ENCODE measurements around the gene SEC24A.
A peak's percentile ranks its signal among the peaks of the same experiment; 100 is the strongest.
"Not testable (repeated sequence)": the region's sequence is repeated elsewhere in the genome, so short reads cannot be mapped to it uniquely, and the experiment has no call there.

The SEC24A gene

DNA sequence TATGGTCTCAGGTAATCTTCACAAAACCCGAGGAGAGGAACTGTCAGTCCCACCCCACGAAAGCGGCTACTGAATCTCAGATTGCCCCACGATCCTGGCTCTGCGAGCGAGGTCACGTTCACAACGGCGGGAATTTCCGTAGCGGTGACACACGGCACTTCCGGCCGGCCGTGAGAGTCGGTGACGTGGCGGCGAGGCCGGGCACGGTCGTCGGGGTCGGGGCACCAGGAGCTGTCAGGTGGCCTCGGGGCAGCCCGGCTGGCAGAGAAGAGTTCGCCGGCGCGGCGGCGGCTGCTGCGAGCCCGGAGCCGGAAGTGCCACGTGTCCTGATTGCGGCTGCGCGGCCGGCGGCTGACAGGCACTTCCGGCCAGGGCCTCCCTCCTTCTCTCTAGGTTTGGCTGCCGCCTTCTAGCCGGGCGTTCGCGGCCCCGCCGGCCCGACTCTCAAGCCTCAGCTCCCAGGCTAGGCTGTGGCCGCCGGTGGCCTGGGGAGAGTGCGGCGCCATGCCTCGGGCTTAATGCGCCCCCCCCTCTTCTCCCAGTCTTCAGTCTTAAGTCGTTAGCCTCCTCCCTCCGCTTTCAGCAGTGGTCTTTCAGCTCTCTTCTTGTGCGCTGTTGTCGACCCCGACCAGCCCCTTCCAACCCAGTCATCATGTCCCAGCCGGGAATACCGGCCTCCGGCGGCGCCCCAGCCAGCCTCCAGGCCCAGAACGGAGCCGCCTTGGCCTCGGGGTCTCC, at the start of gene SEC24A:
TSS of gene SEC24A (plus strand) at position 361 of the 738 bp plus-strand sequence. CDS start at position 653, 292 bp downstream.
- peak within 1 kb of the TSS; percentile 99 for H3K4me3 Mint-ChIP-seq
- peak within 1 kb of the TSS; percentile 100 for H3K27ac Mint-ChIP-seq
- intact Hi-C loops (cut with micrococcal nuclease), result loop anchor here (1.0 kb wide), 2 partner anchors 16 to 90 kb away; partner anchors contain the start of genes CAMLG and SAR1B

DNA sequence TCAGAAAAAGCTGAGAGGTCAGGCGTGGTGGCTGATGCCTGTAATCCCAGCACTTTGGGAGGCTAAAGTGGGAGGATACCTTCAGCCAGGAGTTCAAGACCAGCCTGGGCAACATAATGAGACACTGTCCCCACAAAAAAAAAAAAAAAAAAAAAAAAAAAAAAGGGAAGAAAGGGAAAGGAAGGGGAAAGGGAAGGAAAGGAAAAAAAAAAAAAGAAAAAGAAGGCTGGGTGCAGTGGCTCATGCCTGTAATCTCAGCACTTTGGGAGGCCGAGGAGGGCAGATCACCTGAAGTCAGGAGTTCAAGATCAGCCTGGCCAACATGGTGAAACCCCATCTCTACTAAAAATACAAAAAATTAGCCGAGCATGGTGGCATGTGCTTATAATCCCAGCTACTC, 48.8 kb upstream of the SEC24A start:
- H3K27ac Mint-ChIP-seq; H3K4me3 Mint-ChIP-seq; H3K9me3 Mint-ChIP-seq; H3K4me1 Mint-ChIP-seq (ENCODE audit: low read depth); intact Hi-C loops (cut with micrococcal nuclease); H3K27me3 Mint-ChIP-seq: not testable (repeated sequence)
- H3K36me3 Mint-ChIP-seq (ENCODE audit: low read depth), result peaks cover 36% of the 10 kb centered on the region

More for the DNA sequence above, at the start of gene SEC24A:
- H3K9me3 Mint-ChIP-seq, result no peaks in the 10 kb centered on the region
- no peaks in the 10 kb centered on the region for H3K27me3 Mint-ChIP-seq
- H3K4me1 Mint-ChIP-seq (ENCODE audit: low read depth), result peaks cover 7% of the 10 kb centered on the region
- peaks cover 29% of the 10 kb centered on the region for H3K36me3 Mint-ChIP-seq (ENCODE audit: low read depth)

DNA sequence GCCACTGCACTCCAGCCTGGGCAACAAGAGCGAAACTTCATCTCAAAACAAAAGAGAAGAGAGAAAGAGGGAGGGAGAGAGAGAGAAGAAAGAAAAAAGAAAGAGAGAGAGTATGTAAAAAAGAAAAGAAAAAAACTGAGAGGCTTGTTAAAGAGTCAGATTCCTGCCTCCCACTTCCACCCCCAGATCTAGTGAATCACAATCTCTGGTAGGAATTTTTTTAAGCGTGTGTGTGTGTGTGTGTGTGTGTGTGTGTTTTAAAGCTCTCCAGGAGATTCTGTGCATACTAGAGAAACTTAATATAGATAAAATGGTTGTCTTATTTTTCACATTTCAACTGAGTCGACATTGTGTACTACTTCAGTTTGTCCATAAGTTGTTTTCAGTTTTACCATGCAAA, 48.0 kb upstream of the SEC24A start:
- no peaks in the 10 kb centered on the region for H3K4me1 Mint-ChIP-seq (ENCODE audit: low read depth)
- H3K27me3 Mint-ChIP-seq, result no peaks in the 10 kb centered on the region
- intact Hi-C loops (cut with micrococcal nuclease), result no loop called here
- H3K4me3 Mint-ChIP-seq, result no peak overlapping the region
- H3K27ac Mint-ChIP-seq, result peak overlapping the region; percentile 30
- peaks cover 41% of the 10 kb centered on the region for H3K36me3 Mint-ChIP-seq (ENCODE audit: low read depth)
- H3K9me3 Mint-ChIP-seq, result no peaks in the 10 kb centered on the region

DNA sequence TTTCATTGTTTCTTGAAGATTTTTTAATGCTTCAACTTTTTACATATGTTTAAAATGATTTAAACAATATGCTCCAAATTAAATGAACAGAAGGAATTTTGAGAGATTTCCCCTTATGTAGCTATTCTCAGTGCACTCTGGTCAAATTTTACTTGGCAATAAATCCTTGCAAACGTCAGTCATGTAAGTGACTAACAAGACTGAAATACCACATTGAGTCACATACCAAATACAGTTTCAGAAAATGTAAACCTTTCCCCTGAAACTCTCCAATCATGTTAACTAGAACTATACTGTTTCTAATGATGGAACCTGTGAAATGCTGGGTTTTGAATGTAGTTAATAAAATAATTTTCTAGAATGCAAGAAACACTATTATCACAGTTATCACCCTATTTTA, 45.5 kb upstream of the SEC24A start:
- peaks cover 63% of the 10 kb centered on the region for H3K36me3 Mint-ChIP-seq (ENCODE audit: low read depth)
- no peaks in the 10 kb centered on the region for H3K27me3 Mint-ChIP-seq
- H3K4me1 Mint-ChIP-seq (ENCODE audit: low read depth), result no peaks in the 10 kb centered on the region
- intact Hi-C loops (cut with micrococcal nuclease), result no loop called here
- no peaks in the 10 kb centered on the region for H3K9me3 Mint-ChIP-seq
- H3K27ac Mint-ChIP-seq, result no peak overlapping the region
- H3K4me3 Mint-ChIP-seq, result no peak overlapping the region

DNA sequence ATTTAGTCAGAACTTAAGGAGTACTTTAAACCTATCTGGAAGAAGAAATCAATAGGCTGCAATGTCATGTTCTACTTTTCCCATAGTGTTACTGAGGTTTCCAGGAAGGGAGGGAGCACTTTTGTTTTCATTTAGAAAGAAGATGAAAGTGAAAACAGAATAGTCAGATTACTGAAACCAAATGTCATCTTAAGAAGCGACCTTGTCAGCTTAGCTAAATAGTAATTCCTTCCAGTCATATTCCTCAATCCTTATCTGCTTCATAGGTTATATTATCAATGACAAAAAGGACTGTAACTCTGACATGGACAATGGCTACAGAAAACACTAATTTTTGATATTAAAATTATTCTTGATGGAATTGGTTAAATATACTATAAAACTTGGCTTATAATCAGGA, 43.7 kb upstream of the SEC24A start:
- Mint-ChIP-seq H3K27me3 (no peaks in the 10 kb centered on the region), H3K9me3 (no peaks in the 10 kb centered on the region), H3K36me3 (ENCODE audit: low read depth) (peaks cover 79% of the 10 kb centered on the region), H3K4me1 (ENCODE audit: low read depth) (no peaks in the 10 kb centered on the region), H3K27ac (no peak overlapping the region), H3K4me3 (no peak overlapping the region)
- intact Hi-C loops (cut with micrococcal nuclease), result no loop called here

DNA sequence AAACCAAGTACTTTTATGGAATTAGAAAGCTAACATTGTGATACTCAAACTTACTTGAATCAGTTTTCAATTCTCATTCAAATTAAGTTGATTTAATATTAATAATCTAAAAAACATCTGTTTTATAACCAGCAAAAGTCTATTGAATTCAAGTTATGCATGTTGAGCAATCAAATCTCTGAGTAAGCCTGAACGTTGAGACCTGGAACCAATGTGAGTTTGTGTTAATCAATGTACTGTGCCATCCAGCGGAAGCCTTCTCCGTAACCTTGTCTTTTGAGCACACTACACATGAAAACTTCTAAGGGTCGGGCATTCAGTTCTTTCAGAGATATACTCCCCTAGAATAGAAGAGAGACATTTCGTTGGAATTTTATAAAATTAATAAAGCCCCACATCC, 41.9 kb upstream of the SEC24A start:
- intact Hi-C loops (cut with micrococcal nuclease), result no loop called here
- no peaks in the 10 kb centered on the region for H3K27me3 Mint-ChIP-seq
- no peaks in the 10 kb centered on the region for H3K9me3 Mint-ChIP-seq
- H3K4me1 Mint-ChIP-seq (ENCODE audit: low read depth), result no peaks in the 10 kb centered on the region
- no peak overlapping the region for H3K27ac Mint-ChIP-seq
- H3K4me3 Mint-ChIP-seq, result no peak overlapping the region
- peaks cover 88% of the 10 kb centered on the region for H3K36me3 Mint-ChIP-seq (ENCODE audit: low read depth)

DNA sequence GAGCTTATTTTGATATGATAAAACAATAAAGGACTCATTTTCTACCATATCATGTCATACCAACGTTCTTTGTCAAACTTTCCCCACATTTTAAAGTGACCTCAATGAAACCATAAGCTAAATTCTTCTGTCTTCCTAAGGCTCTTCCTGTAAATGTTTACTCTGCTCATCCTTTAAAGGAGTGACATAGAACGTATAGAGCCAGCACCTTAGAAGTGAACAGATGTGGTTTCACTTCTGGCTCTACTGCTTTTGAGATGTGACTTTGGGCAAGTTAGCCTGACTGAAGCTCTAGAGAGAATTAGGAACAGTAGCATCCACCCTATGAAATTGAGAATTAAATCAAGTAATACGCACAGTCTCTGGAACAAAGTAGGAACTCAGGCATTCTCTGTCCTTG, 40.0 kb upstream of the SEC24A start:
- Mint-ChIP-seq H3K27ac (no peak overlapping the region), H3K4me3 (no peak overlapping the region), H3K9me3 (no peaks in the 10 kb centered on the region), H3K36me3 (ENCODE audit: low read depth) (peaks cover 91% of the 10 kb centered on the region), H3K4me1 (ENCODE audit: low read depth) (no peaks in the 10 kb centered on the region), H3K27me3 (no peaks in the 10 kb centered on the region)
- intact Hi-C loops (cut with micrococcal nuclease), result no loop called here

DNA sequence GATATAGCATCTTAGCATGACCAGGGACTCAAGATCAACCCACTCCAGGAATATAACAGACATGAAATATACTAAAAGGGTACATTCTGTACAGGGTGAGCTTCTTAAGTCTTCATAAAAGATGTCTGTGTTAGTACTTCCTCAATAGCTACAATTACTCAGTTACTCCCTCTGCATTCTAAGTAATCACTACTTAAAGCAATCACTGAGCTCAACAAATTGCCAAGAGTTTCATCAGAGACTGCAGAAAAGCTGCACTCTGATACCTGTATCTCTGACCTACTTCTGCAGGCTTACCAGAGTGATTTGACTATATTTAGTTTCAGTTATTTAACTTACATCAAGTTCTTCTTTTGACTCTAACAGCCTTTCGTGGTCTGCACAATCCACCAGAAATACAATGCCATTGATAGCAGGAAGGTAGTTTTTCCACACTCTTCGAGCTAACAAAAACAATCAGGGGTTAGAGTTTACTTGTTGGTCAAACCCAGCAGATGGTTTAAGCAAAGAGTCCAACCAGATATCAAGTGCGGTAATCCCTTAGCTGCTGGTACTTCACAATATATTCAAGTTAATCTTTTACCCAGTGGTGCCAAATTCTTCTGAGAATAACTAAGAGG, 39.2 kb upstream of the SEC24A start:
- H3K4me3 Mint-ChIP-seq, result no peak overlapping the region
- H3K27ac Mint-ChIP-seq, result no peak overlapping the region
- H3K4me1 Mint-ChIP-seq (ENCODE audit: low read depth), result no peaks in the 10 kb centered on the region
- intact Hi-C loops (cut with micrococcal nuclease), result no loop called here
- no peaks in the 10 kb centered on the region for H3K9me3 Mint-ChIP-seq
- H3K36me3 Mint-ChIP-seq (ENCODE audit: low read depth), result peaks cover 91% of the 10 kb centered on the region
- no peaks in the 10 kb centered on the region for H3K27me3 Mint-ChIP-seq

DNA sequence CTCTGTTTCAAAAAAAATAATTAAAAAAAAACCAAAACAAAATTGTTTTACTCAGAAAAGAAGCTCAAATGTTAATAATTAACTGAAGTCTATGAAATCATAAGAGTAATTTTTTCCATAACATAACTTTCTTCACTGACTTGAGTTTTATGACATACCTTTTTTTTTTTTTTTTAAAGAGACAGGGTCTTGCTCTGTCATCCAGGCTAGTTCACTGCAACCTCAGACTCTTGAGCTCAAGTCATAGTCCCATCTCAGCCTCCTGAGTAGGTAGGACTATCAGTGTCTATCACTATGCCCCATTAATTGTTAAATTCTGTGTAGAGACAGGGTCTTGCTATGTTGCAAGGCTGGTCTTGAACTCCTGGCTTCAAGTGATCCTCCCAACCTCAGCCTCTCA, 37.9 kb upstream of the SEC24A start:
- H3K27me3 Mint-ChIP-seq, result no peaks in the 10 kb centered on the region
- H3K4me3 Mint-ChIP-seq, result no peak overlapping the region
- intact Hi-C loops (cut with micrococcal nuclease), result no loop called here
- H3K27ac Mint-ChIP-seq, result no peak overlapping the region
- no peaks in the 10 kb centered on the region for H3K4me1 Mint-ChIP-seq (ENCODE audit: low read depth)
- peaks cover 93% of the 10 kb centered on the region for H3K36me3 Mint-ChIP-seq (ENCODE audit: low read depth)
- no peaks in the 10 kb centered on the region for H3K9me3 Mint-ChIP-seq

DNA sequence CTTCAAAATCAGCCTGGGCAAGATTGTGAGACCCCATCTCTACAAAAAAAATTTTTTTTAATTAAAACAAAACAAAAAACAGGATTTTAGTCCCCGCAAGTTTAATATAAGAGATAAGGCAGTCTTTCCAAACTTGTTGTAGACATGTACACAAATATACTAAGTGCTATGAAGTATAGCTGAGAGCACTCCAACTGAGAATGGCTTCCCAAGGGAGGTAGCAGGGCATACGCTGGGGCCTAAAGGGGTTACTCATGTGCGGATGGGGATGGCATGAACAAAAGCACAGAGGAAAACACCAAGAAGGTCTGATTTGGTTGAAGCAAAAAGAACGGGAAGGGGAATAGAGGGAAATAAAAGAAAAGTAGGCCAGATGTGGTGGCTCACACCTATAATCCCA, 37.1 kb upstream of the SEC24A start:
- Mint-ChIP-seq H3K27ac (no peak overlapping the region), H3K4me3 (no peak overlapping the region), H3K9me3 (no peaks in the 10 kb centered on the region), H3K4me1 (ENCODE audit: low read depth) (no peaks in the 10 kb centered on the region), H3K27me3 (no peaks in the 10 kb centered on the region), H3K36me3 (ENCODE audit: low read depth) (peaks cover 95% of the 10 kb centered on the region)
- intact Hi-C loops (cut with micrococcal nuclease), result no loop called here

DNA sequence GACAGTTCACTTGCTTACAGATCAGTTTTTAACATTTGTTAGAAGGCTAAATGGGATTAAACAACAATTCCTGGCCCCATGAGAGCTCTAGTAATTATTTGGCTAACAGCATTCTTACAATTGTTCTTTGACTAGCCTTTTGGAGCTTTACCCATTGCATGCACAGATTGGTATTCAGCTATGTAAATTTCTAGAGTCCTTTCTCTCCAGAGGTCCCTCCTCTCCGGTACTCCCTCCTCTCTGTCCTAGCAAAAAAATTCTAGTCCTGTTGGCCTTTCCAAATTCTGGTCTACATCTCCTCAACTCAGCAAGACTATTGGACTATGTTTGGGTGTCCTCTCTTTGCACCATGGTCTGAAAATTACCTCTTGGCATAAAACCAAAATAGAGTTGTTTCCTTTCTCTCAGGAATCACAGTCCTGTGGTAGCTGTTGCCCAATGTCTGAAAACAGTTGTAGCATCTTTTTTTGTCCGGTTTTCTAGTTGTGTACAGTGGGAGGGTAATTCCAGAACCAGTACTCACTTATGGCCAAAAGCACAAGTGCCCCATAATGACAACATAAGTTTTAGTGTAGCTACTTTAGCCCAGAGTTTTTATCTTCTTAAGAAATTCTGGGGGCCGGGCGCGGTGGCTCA, 34.0 kb upstream of the SEC24A start:
- Mint-ChIP-seq H3K4me3 (no peak overlapping the region), H3K27ac (no peak overlapping the region), H3K9me3 (no peaks in the 10 kb centered on the region)

DNA sequence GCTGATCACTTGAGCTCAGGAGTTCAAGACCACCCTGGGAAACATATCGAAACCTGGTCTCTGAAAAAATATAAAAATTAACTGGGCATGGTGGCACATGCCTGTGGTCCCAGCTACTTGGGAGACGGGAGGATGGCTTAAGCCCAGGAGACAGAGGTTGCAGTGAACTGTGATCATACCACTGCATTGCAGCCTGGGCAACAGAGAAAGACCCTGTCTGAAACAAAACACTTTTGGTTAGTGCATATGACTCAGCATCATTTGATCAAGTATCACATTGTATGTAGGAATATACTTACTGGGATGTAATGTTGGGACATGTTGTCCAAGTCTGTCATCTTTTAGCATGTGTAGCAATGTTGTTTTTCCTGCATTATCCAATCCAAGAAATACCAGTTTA, 28.0 kb upstream of the SEC24A start:
- no peaks in the 10 kb centered on the region for H3K27me3 Mint-ChIP-seq
- H3K4me3 Mint-ChIP-seq, result no peak overlapping the region
- intact Hi-C loops (cut with micrococcal nuclease), result no loop called here
- H3K4me1 Mint-ChIP-seq (ENCODE audit: low read depth), result peaks cover 14% of the 10 kb centered on the region
- H3K9me3 Mint-ChIP-seq, result no peaks in the 10 kb centered on the region
- H3K36me3 Mint-ChIP-seq (ENCODE audit: low read depth), result peaks cover 79% of the 10 kb centered on the region
- no peak overlapping the region for H3K27ac Mint-ChIP-seq

More for the DNA sequence above, 34.0 kb upstream of the SEC24A start:
- Mint-ChIP-seq H3K27me3 (no peaks in the 10 kb centered on the region), H3K36me3 (ENCODE audit: low read depth) (peaks cover 95% of the 10 kb centered on the region), H3K4me1 (ENCODE audit: low read depth) (no peaks in the 10 kb centered on the region)
- intact Hi-C loops (cut with micrococcal nuclease), result no loop called here

DNA sequence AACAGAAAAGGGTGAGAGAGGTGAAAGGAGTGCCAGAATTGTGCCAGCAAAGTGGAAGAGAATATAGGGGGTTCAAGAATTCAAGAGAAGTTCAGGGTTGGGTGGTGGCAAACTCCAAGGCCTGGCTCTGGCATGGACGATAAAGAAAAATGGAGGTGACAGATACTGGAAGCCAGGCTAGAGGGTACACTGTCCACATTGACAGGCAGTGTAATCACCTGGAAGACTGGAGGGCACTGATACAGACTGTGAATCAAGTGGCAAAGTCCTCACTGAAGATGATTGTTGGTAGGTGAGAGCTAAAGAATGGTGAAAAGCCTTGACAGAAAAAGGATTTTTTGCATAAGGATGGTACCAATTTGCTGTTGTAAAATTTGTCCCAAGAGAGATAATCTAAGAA, 23.0 kb upstream of the SEC24A start:
- intact Hi-C loops (cut with micrococcal nuclease), result no loop called here
- no peaks in the 10 kb centered on the region for H3K9me3 Mint-ChIP-seq
- H3K36me3 Mint-ChIP-seq (ENCODE audit: low read depth), result peaks cover 55% of the 10 kb centered on the region
- no peaks in the 10 kb centered on the region for H3K27me3 Mint-ChIP-seq
- no peak overlapping the region for H3K27ac Mint-ChIP-seq
- H3K4me1 Mint-ChIP-seq (ENCODE audit: low read depth), result peaks cover 26% of the 10 kb centered on the region
- no peak overlapping the region for H3K4me3 Mint-ChIP-seq

DNA sequence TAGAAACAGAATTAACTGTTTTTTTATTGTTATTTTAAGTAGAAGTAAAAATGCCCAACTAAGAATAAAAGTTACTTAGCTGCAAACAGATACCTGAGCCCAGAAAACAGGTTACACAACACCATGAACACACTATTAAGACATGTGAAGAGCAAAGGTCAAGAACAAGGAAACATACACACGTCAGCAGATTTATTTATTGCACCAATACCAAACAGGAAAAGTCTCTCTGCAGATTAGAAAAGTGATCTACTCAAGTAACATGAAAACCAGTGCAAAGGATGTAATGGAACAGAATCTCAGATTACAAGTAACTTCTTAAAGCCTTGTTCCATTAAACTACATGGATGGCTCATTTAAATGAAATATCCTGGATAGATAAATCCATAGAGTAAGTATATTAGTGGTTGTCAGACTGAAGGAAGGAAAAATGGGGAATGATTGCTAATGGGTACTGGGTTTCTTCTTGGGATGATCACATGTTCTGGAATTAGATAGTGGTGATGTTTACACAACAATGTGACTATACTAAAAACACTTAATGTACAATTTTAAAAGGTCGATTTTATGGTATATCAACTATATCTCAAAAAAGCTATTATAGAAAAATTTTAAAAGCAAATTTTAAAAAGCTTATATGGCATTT, 22.1 kb upstream of the SEC24A start:
- intact Hi-C loops (cut with micrococcal nuclease), result no loop called here
- Mint-ChIP-seq H3K36me3 (ENCODE audit: low read depth) (peaks cover 47% of the 10 kb centered on the region), H3K4me1 (ENCODE audit: low read depth) (peaks cover 26% of the 10 kb centered on the region), H3K9me3 (no peaks in the 10 kb centered on the region), H3K27ac (no peak overlapping the region), H3K27me3 (no peaks in the 10 kb centered on the region), H3K4me3 (no peak overlapping the region)
